HG02938 (cell line): Measurements from ENCODE around the gene SUCO.
"Not testable (repeated sequence)": the region's sequence is repeated elsewhere in the genome, so short reads cannot be mapped to it uniquely, and the experiment has no call there.

Experiments
- ATAC-seq: cut with Tn5 transposase; IDR thresholded peaks from one replicate; pipeline ENCODE4 v1.9.1; 2021; ENCODE audit warnings: mild to moderate bottlenecking, moderate library complexity; ENCODE audit not compliant: unreplicated experiment

Gene SUCO

DNA sequence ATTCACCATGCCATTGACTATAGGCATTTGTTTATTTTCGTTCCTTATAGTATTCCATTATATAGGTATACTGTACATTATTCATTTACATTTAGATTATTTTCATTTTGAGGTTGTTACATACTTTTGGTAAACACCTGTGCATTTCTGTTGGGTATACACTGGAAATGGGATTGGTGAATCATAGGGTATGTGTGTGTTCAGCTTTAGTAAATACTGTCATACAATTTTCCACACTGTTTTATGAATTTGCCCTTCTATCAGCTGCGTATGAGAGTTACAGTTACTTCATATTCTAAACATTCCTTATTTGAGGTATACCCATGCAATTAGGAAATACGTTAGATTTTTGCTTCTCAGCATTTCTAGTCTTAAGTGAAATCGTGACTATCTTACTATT is 70.9 kb downstream of the SUCO start:
- ATAC-seq: no peak

DNA sequence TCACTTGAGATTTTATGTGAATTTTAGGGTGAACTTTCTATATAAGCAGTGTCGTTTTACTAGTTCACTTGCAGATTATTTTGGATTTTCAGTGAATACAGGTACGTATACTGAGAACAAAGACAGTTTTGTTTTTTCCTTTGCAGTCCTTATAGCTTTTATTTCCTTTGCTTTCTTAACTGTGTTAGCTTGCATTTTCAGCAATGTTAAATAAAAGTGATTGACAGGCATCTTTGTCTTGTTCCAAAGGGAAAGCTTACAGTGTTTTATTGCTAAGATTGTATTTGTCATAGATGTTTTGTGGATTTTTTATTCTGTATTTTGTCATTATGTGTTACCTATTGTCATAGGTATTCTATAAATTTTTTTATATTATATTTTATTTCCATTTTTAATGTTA is 72.7 kb downstream of the SUCO start:
- ATAC-seq: no peak

DNA sequence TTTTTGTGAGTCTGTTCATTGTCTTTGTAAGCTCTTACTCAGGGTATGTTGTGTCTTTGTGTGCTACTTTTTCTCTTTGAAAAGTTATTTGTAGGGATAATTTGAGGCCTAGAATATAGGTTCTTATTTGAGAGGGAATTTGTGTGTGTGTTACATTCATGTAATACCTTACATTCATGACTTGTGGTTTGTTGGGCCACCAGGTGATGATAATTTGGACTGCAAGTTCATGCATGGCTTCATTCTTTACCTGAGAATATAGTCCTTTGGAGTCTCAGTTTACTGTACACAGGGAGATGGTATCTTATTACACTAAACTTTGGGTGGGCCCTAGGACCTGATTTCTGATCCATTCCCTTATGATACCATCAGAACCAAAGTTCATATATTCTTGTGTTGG is 74.2 kb downstream of the SUCO start:
- ATAC-seq: no peak

DNA sequence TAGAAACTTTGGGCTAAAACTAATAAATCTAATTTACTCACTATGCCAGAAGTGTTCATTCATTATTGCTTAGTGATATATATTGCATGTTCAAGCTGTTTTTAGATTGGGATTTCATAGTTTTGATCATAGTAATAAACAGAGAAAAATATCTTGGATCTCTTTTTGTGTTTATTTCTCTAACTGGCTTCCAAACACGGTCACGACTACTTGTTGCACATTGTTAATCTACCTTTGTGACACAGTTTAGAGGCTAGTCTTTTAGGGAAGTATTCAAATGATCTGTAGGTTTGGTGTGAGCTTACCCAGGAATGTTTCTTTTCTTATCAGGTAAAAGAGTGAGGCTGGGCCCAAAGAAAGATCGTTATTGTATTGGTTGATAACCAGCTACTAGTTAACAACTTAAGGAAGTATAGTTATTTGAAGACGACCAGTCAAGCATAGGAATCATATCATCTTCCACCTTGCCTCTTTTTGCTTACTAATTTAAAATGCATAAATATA is 75.2 kb downstream of the SUCO start:
- ATAC-seq: no peak

- ATAC-seq: no peak
Observed at GRCh38 chr1:172609528-172609927, 76.6 kb downstream of the SUCO start.

GRCh38 chr1:172612478-172612877 is 79.5 kb downstream of the SUCO start:
- no peak for ATAC-seq

DNA sequence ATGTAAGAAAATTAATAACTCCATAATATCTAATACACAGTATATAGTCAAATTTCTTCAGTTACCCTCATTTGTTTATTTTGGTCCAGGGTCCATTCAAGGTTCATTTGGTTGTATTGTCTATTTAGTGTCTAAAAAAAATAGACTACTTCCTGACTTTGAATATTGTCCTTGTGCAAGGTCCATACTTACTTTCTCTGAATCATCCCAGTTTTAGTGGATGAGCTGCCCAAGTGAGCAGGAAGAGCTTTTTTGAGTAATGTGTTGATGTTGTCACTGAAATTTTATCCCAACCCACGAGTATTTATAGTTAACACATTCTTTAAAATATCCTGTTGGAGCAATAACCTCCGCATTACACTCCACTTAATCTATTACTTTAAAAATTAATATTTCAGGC is 80.3 kb downstream of the SUCO start:
- ATAC-seq: no peak

GRCh38 chr1:172616195-172616594 is 83.2 kb downstream of the SUCO start:
- ATAC-seq: no peak

DNA sequence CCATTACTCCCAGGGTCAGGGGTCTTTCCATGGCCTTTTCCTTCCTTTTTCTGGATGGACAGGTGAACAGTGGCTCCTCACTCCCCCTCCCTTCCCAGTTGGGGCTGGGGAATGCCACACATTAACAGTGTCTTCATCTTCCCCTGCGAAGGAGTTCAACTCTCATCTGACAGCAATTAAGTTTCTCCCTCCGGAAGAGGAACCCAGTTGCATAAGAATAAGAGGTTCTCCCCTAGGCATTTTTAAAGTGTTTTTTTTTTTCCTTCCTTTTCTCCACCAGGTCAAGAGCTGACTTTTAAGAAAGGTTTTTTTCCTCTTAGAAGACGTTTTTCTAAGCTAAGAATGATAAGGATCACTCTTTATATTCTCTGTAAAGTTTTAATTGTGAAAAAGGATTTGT is 83.7 kb downstream of the SUCO start:
- ATAC-seq: no peak

DNA sequence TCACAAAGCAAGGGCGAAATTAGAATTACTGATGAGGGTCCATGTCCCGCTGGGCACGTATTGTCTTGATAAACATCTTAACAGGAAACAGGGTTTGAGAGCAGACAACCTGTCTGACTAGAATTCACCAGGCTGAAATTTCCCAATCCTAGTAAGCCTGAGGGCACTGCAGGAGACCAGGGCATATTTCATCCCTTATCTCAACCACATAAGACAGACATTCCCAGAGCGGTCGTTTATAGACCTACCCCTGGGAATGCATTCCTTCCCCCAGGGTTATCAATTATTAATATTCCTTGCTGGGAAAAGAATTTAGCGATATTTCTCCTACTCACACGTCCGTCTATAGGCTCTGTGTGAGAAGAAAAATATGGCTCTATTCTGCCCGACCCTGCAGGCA is 87.7 kb downstream of the SUCO start:
- ATAC-seq: not testable (repeated sequence)

- no peak for ATAC-seq
Observed at GRCh38 chr1:172622541-172622940, 89.6 kb downstream of the SUCO start.

- ATAC-seq: no peak
Observed at GRCh38 chr1:172623748-172624147, 90.8 kb downstream of the SUCO start.

- no peak for ATAC-seq
Observed at GRCh38 chr1:172626845-172627244, 93.9 kb downstream of the SUCO start.

DNA sequence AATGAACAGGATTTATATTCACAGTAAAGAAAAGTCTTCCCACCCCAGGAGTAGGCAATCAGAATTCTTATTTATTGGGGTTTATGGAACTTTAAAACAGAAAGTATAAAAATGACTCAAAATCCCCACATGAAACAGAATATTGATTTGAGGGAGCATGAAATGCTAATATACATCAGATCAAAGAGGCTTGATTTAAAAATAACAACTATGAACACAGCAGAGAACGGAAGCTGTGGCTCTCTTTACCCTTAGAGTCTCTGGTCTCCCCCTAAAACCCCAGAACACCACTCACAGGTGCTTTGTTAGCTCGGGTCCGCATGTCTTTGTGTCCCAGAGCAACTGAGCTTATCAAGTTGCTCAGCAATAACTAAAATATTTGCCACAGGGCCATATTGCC is 94.8 kb downstream of the SUCO start:
- ATAC-seq: no peak

GRCh38 chr1:172628401-172628800 is 95.5 kb downstream of the SUCO start:
- no peak for ATAC-seq

GRCh38 chr1:172629170-172629569 is 96.2 kb downstream of the SUCO start:
- ATAC-seq: no peak

DNA sequence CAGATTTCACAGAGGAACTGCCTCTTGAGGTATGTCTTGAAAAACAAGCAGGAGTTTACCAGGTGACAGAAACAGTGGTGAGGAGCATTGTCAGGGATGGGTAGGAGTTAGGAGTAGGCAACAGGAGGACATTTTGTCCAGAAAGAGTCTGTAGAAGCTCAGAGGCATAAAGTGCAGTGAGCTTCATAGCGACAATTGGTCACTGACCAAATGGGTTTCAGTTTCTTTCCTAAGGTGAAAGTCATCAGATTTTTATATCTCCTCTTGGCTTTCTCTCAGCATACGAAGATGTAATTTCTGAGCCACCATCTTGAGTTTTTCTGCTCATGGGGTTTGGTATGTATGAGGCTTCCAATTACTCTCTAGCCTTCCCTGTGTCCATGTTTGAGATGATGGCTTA is 96.7 kb downstream of the SUCO start:
- no peak for ATAC-seq

- ATAC-seq: no peak
Observed at GRCh38 chr1:172630056-172630818, 97.3 kb downstream of the SUCO start.

DNA sequence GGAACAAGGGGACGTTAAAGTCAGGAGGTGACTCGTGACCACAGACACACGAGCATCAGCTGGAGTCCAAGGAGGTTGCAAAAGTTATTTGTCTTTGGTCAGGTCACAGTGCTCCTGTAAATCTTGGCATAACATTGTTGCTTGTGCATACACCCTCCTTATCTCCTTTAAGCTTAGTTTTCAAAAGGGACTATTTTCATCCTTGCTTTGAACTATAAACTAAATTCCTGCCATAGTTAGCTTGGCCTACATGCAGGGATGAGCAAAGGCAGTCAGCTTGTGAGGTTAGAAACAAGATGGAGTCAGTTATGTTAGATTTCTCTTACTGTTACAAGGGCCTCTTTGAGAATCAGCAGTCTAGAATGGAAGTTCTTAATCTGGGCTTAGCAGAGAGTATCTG is 97.9 kb downstream of the SUCO start:
- ATAC-seq: no peak

- ATAC-seq: no peak
Observed at GRCh38 chr1:172637522-172637921, 104.6 kb downstream of the SUCO start.

GRCh38 chr1:172638249-172638648 is 105.3 kb downstream of the SUCO start:
- no peak for ATAC-seq

DNA sequence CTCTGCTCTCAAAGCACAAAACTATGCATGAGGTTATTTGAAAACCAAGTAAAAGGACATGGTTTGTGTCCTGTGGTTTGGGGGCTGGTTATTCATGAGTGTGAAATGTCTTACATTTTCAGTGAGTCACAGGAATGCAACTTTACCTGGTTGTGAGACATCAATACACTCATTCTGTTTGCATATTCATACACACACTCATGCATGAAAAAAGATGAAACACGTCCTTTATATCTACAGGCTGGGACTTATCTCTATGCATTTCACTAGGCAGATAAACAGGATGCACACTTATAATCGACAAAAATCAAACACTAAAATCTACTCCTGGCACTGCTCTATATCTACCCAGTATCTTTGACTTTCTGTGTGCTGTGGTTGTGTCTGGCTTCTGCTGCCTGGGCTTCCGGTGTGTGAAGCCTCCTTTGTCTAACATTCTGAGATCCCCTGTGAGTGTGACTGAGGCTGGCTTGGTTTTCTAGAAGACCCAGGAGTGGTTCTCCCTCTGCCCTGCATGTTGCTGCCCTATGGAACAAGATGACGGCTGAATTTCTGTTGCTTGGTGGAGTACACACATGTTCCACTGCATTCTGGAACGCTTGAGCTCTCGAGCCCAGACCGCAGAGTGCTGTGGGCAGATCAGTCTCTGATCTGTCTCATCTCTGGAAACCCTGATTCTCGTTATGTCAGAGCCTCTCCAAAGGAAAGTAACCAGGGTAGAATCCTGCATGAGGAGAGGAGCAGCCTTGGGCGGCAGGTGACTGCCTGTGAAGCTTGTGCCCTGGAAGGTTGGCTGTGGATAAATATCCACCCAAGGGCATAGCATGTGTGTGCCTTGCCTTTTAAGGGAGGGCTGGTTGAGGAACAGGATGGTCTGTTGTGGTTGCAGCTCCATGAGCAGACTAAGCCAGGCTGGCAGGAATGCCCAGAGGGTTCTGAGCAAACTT is 106.2 kb downstream of the SUCO start:
- ATAC-seq: peak; percentile 76
